HPDE6-E6E7 (cell line): ENCODE results near the gene RAB9A.
"Not testable (repeated sequence)": the region's sequence is repeated elsewhere in the genome, so short reads cannot be mapped to it uniquely, and the experiment has no call there.

ENCODE experiments used
- DNase-seq: peaks from one replicate; pipeline ENCODE4 v3.0.0; 2011; ENCODE audit warnings: missing footprints; ENCODE audit errors: extremely low spot score

Gene RAB9A

DNA sequence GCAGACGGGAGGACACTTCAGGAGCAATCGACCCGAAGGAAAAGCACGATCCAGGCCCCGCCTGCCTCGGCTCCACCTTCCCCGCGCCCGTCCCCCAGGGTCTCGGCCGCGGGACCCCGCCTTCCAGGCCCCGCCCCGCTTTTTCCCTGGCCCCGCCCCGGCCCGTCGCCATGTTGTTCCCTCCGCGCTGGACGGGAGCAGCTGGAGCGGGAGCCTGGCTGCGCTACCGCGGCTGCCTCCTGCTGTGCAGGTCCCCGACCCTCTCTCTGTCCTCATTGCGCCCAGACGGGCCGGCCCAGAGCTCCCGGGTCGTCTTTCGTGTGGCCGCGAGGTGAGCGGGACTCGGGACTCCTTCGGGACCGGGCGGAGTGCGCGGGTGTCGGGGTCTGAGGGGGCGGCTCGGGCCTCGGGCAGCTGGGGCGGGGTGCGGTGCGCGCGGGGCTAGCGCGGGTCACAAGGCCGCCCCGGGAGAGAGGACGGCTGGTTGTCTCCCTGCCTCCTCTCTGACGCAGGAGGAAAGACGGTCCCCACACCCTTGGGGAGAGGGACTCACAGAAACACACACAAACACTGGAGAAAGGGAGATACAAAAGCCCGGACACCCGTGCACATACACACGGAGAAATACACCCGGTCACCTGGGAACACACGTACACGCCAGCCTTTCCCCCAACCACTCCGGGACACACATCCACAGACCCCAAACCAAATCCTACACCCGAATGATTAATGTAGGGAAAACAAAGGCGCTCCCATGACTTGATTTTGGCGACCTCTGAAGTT, at the start of gene RAB9A:
Gene RAB9A, plus strand, starts transcription at position 171 of the 783 bp plus-strand sequence. CDS start 19,619 bp downstream, outside the sequence.
- peak; percentile 69 for DNase-seq

GRCh38 chrX:13641684-13642083, 47.2 kb upstream of the RAB9A start:
- DNase-seq: not testable (repeated sequence)

- DNase-seq: no peak
Measured at GRCh38 chrX:13645464-13646153, 43.3 kb upstream of the RAB9A start.

GRCh38 chrX:13646154-13646549, 42.8 kb upstream of the RAB9A start:
- DNase-seq: no peak

DNA sequence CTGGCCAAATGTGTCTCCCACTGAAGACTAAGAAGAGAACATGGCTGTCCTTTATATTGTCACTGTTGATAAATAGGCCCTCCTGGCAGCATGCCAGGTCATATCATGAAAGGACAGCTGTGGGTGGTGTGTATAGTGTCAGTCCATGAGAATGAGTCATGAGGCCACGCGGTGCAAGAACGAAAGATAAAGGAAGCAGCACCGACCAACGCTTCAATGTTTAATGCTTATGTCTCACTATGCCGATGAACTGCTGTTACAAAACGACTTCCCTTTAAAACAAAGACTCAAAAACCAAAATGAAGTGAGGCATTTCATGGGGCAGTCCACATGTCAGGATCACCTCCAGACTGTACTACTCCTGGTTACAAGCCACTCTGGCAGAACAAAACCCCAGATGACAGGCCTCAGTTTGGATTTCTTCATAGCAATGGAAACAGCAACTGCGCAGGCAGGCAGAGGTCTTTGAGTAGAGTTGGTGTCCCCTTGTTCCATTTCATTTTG, 41.2 kb upstream of the RAB9A start:
- DNase-seq: no peak

DNA sequence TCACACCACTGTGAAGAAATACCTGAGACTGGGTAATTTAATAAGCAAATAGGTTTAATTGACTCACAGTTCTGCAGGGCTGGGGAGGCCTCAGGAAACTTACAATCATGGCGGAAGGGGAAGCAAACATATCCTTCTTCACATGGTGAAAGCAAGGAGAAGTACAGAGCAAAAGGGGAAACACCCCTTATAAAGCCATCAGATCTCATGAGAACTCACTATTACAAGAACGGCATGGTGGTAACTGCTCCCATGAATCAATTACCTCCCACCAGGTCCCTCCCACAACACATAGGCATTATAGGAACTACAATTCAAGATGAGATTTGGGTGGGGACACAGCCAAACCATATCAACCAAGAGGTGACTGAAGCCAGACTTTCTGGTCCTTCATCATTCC, 40.6 kb upstream of the RAB9A start:
- DNase-seq: not testable (repeated sequence)

- no peak for DNase-seq
Measured at GRCh38 chrX:13649838-13650237, 39.1 kb upstream of the RAB9A start.

DNA sequence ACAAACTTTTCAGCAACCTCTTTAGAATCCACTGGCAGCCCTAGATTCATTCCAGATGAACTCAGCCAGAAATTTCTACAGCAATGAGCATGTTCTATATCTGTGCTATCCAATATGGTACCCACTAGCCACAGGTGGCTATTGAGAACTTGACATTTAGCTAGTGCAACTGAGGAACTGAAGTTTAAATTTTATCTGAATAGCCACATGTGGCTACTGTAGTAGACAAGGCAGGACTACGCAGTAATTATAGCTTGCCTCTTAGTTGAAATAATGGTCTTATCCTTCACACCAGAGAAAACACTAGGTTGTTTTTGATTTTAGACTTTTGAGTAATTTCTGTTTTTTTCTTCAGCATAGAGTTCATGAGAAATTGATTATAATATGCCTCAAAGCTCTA, 38.6 kb upstream of the RAB9A start:
- DNase-seq: no peak

DNA sequence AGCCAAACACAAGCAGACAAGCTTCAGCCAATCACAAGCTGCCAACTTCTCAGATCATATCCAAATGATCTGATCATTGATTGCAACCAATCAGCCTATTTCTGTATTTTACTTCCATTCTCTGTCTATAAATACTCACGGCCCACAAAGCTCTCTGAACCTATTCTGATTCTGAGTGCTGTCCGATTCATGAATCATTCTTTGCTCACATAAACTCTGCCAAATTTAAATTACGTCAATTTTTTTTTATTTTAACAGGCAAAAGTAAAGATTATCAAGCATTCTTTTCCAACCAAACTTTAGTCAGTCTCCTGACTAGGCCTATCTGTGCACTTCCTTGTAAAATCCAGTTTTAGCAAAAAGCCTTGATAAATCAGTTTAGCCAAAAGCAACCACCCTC, 37.8 kb upstream of the RAB9A start:
- DNase-seq: no peak

GRCh38 chrX:13652287-13652793, 36.6 kb upstream of the RAB9A start:
- no peak for DNase-seq

GRCh38 chrX:13652850-13653693, 35.9 kb upstream of the RAB9A start, which contains the start of gene TCEANC:
Gene TCEANC, plus strand, starts transcription at chrX:13653141. Its CDS starts 9,368 bp downstream, at chrX:13662509.
- DNase-seq: peak; percentile 81

DNA sequence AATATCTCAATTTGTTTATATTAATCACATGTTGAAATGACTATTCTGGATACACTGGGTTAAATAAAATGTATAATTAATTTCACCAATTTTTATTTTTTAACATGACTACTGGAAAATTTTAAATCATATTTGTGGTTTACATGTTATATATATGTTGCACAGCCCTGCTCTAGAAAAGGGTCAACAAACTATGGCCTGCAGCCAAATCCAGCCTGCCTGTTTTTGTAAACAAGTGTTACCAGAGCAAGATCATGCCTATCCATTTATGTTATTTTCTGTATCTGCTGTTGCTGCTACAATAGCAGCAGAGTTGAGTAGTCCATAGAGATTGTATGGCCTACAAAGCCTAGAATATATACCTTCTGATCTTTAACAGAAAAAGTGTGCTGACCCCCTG, 34.8 kb upstream of the RAB9A start:
- no peak for DNase-seq

DNA sequence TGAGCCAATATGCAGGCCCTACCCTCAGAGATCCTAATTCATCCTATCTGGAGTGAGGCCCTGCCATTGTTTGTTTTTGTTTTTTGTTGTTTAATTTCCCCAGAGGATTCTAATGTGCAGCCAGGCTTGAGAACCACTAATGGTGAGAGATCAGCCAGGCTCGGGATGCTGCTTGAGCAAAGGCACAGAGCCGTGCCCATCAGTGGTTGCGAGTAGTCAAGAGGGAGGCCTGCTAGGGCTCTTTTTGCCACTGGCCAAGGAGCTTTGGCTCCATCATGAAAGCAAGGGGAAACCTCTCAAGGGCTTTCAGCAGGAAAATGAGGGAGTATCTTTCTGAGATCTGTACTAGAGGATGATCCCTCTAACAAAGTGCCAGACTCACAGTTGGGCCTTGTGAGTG, 33.3 kb upstream of the RAB9A start:
- no peak for DNase-seq

DNA sequence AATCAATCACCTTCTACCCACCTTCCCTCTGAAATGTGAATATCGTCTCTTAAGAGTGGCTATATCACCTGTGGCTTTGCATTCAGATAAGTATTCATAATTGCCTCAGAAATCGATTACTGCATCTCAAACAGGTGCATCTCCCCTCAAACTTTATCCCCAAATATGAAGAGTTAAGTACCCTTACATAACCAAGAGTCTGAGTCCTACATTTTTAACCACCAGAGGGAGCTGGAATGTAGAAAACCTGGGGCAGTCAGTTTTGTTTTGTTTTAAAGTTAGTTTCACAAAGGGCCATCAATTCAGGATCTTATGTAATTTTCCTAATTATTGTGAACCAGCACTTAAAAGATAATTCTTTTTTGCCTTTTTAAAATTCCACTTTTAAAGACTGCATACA, 30.3 kb upstream of the RAB9A start:
- DNase-seq: no peak

- DNase-seq: peak; percentile 54
Measured at GRCh38 chrX:13659063-13659462, 29.9 kb upstream of the RAB9A start.

GRCh38 chrX:13661735-13662288, 27.1 kb upstream of the RAB9A start:
- DNase-seq: no peak

DNA sequence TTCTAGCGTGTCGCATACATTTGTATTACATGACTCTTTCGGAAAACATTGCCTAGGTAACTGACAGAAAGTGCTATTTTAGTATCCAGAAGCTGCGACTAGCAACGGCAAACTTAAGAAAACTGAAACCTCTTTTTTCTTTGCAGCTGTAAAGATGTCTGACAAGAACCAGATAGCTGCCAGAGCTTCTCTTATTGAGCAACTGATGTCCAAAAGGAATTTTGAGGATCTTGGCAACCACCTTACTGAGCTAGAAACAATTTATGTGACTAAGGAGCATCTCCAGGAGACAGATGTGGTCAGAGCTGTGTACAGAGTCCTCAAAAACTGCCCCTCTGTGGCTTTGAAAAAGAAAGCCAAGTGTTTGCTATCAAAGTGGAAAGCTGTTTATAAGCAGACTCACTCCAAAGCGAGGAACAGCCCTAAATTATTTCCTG, 26.6 kb upstream of the RAB9A start:
- no peak for DNase-seq

- no peak for DNase-seq
Measured at GRCh38 chrX:13664020-13664419, 24.9 kb upstream of the RAB9A start.

- no peak for DNase-seq
Measured at GRCh38 chrX:13666836-13667235, 22.1 kb upstream of the RAB9A start.

GRCh38 chrX:13667919-13668318, 21.0 kb upstream of the RAB9A start:
- no peak for DNase-seq

- peak; percentile 76 for DNase-seq
Measured at GRCh38 chrX:13669246-13669737, 19.6 kb upstream of the RAB9A start.
